Coronary artery (tissue), 2 donors: ENCODE results near the gene MKX.

Experiments
- DNase-seq: peaks from one replicate; pipeline ENCODE4 v3.0.0-alpha.2; 2017; ENCODE audit warnings: low spot score
- H3K27ac ChIP-seq, 2 donors: fragments of 200-600 bp; sonication (generic); one replicate each; pipeline ENCODE4 v1.5.1; 2016 to 2019
- H3K4me3 ChIP-seq: fragments of 200-600 bp; sonication (generic); 2 replicates; pipeline ENCODE4 v1.5.1; 2016; ENCODE audit warnings: mild to moderate bottlenecking, moderate library complexity
- CTCF ChIP-seq: fragments of 200-600 bp; sonication (generic); IDR thresholded peaks from one replicate; pipeline ENCODE4 v1.5.1; 2019; ENCODE audit warnings: antibody characterized with exemption

The MKX gene

GRCh38 chr10:27746397-27747095 is 927 bp upstream of the MKX start:
- H3K4me3 ChIP-seq: peak overlapping the region; percentile 89
- TF ChIP-seq CTCF: no peak
- peak overlapping the region; percentile 92 to 94 for H3K27ac ChIP-seq
- DNase-seq: no peak

- no peak for TF ChIP-seq CTCF
- Histone ChIP-seq H3K4me3 (peak overlapping the region; percentile 89), H3K27ac (peak overlapping the region; percentile 92 to 94)
- no peak for DNase-seq
Measured at GRCh38 chr10:27744802-27745731, 552 bp downstream of the MKX start.

- peak overlapping the region; percentile 92 to 94 for H3K27ac ChIP-seq
- peak; percentile 81 for DNase-seq
Measured at GRCh38 chr10:27743877-27744801, 1.5 kb downstream of the MKX start.

GRCh38 chr10:27743012-27743876 is 2.4 kb downstream of the MKX start:
- peak; percentile 82 for DNase-seq
- H3K27ac ChIP-seq: peak overlapping the region; percentile 92 to 94

More at GRCh38 chr10:27743877-27744801, 1.5 kb downstream of the MKX start:
- no peak for TF ChIP-seq CTCF
- peak overlapping the region; percentile 89 for H3K4me3 ChIP-seq

GRCh38 chr10:27742195-27743011 is 3.2 kb downstream of the MKX start:
- peak; percentile 90 for DNase-seq
- peak overlapping the region; percentile 92 to 94 for H3K27ac ChIP-seq

More at GRCh38 chr10:27743012-27743876, 2.4 kb downstream of the MKX start:
- TF ChIP-seq CTCF: no peak
- H3K4me3 ChIP-seq: peak overlapping the region; percentile 89

More at GRCh38 chr10:27742195-27743011, 3.2 kb downstream of the MKX start:
- TF ChIP-seq CTCF: peak; percentile 79
- peak overlapping the region; percentile 89 for H3K4me3 ChIP-seq
